Liver (tissue), 3 donors: ENCODE results near the gene PABPC1L.

Experiments
- CTCF ChIP-seq: fragments of 150-350 bp; IDR thresholded peaks from 2 replicates; pipeline ENCODE4 v1.5.1; 2017; ENCODE audit warnings: improper control_type of control experiment, low read depth, low read length; ENCODE audit not compliant: missing input control
- JUND ChIP-seq, 2 donors: IDR thresholded peaks; 2 replicates each; pipeline ENCODE4 v1.6.1; 2016; ENCODE audit warnings: antibody characterized with exemption in 2 of 2
- MAX ChIP-seq: IDR thresholded peaks from 2 replicates; pipeline ENCODE4 v1.6.1; 2016; ENCODE audit warnings: antibody characterized with exemption
- RAD21 ChIP-seq, 2 donors: IDR thresholded peaks; 2 replicates each; pipeline ENCODE4 v1.6.1; 2016; ENCODE audit warnings: antibody characterized with exemption in 2 of 2, mild to moderate bottlenecking in 2 of 2
- SP1 ChIP-seq: IDR thresholded peaks from 2 replicates; pipeline ENCODE4 v1.6.1; 2018; ENCODE audit warnings: antibody characterized with exemption, mild to moderate bottlenecking
- donor health status: healthy.
- donor health status: healthy.

- TF ChIP-seq CTCF, result peak; percentile 12
- TF ChIP-seq RAD21 (IDR thresholded peaks at IDR 0.05), result no peak
- no peak for TF ChIP-seq JUND (IDR thresholded peaks at IDR 0.05)
- peak; percentile 73 for TF ChIP-seq MAX
- TF ChIP-seq SP1, result peak; percentile 74
These were observed 24.2 kb upstream of the PABPC1L start, which contains the start of gene YWHAB for GRCh38 chr20:44885392-44886265.
